Testis (tissue), 5 donors: ENCODE data around the gene MEMO1. TPM values are rescaled to one million over a fixed set of nuclear protein-coding genes. Genes with fewer than 3 reads are reported as not detected.
"Not testable (repeated sequence)": the region's sequence is repeated elsewhere in the genome, so short reads cannot be mapped to it uniquely, and the experiment has no call there.

ENCODE experiments used
- DNase-seq: peaks from one replicate; pipeline ENCODE4 v3.0.0-alpha.2; 2019
- H3K27ac ChIP-seq, 2 donors: fragments of 200-600 bp; sonication (generic); one replicate each; pipeline ENCODE4 v1.5.1; 2019
- H3K27me3 ChIP-seq: fragments of 200-600 bp; sonication (generic); one replicate; pipeline ENCODE4 v1.5.1; 2019
- H3K36me3 ChIP-seq: fragments of 200-600 bp; sonication (generic); one replicate; pipeline ENCODE4 v1.5.1; 2017; ENCODE audit warnings: low read depth; ENCODE audit errors: missing control alignments
- H3K4me1 ChIP-seq: fragments of 200-600 bp; sonication (generic); one replicate; pipeline ENCODE4 v1.5.1; 2019
- H3K4me3 ChIP-seq, 2 donors: fragments of 200-600 bp; sonication (generic); one replicate each; pipeline ENCODE4 v1.5.1; 2017 to 2019
- H3K9me3 ChIP-seq: fragments of 200-600 bp; sonication (generic); one replicate; pipeline ENCODE4 v1.5.1; 2017
- POLR2A ChIP-seq: fragments of 450-650 bp; IDR thresholded peaks from one replicate; pipeline ENCODE4 v1.6.1; 2017; ENCODE audit warnings: antibody characterized with exemption, mild to moderate bottlenecking, moderate library complexity
- WGBS, 2 donors: methylation state at CpG; one replicate each; pipeline ENCODE4 v1.1.5; 2018; 5-methylcytosine and 5-hydroxymethylcytosine counted together
- intact Hi-C: fragments of 100-400 bp; cut with DNase I; formaldehyde crosslinking; loops from one replicate; pipeline ENCODE4 v1.15.1; 2023; ENCODE audit warnings: low total_unique reads
- long read RNA-seq, 2 donors: transcript quantifications; one replicate each; lab custom pipeline, GENCODE V29; 2026
- polyA plus RNA-seq: library from polyadenylated mRNA; stranded (reverse); fragments of 350-450 nt; fragmentation: Illumina TruSeq; extraction: RNeasy Lipid Tissue Mini Kit (QIAGEN cat#74804); gene quantifications from one replicate; pipeline ENCODE4 v1.2.3, GENCODE V29; 2014; ENCODE audit warnings: low read depth, low replicate concordance; ENCODE audit not compliant: insufficient read depth
- total RNA-seq, 2 donors: library from RNA; depleted of rRNA; stranded (reverse); fragments of >200 nt; gene quantifications; one replicate each; pipeline ENCODE4 v1.2.3, GENCODE V29; 2016
- TF ChIP-seq, protein P1 (sequence below), 3 experiments: fragments of 450-650 bp in 2 of 3; fragments of 200-600 bp in 1 of 3; sonication (generic) in 1 of 3; IDR thresholded peaks; one replicate each; pipeline ENCODE4 v1.5.1; 2016 to 2019; ENCODE audit warnings: antibody characterized with exemption in 3 of 3, mild to moderate bottlenecking in 2 of 3, moderate library complexity in 1 of 3

Gene MEMO1
- total RNA-seq (10 to 100 TPM; 59.9 to 61.1 TPM), polyA plus RNA-seq (167 TPM)
- long read RNA-seq, donor 1, full-length matches to known transcripts: 12 of 12 reads
- long read RNA-seq, donor 1, partial matches to known transcripts: 0 of 12 reads
- long read RNA-seq, donor 1, other reads (novel, unspliced or antisense): 0 of 12 reads
- long read RNA-seq, donor 2, full-length matches to known transcripts: 5 of 5 reads
- long read RNA-seq, donor 2, partial matches to known transcripts: 0 of 5 reads
- long read RNA-seq, donor 2, other reads (novel, unspliced or antisense): 0 of 5 reads

DNA sequence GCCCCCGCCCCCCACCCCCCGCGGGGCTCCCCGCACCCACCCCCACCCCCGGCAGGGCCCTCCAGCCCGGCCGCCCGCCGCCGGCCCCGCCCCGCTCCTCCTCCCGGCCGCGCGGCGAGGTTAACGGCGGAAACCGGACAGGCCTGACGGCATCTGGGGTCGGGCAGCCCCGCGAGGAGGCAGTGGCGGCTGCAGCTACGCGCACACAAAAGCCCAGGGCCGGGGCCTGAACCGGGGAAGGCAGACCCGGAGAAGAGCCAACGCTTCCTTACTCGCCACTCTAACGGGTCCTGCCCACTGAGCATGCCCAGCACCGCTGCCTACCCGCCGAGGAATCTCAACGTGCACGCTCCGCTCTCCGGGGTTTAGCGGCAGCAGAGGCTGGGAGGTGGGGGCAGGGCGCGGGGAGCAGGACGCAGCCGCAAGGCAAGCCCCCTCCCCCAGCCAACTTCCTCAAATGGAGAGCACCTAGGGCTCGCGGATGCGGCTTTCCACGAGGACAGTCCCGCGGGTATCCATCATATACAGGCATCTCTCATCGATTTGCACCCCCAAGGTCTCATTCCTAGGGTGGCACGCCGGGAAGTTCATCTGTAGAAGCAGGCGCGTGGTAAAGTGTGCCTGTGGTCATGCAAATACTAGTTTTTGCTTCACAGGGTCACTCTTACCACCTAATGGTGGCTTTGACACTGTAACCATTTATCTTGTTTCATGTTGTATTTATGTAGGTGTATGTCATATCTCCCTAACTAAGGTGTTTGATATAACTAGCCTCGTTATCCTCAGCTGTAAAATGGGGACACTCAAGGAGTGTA is at the start of gene MEMO1:
Gene MEMO1, minus strand, starts transcription at position 339 of the 815 bp plus-strand sequence. CDS start 761 bp downstream, outside the sequence.
- Histone ChIP-seq H3K27me3 (no peaks in the 10 kb centered on the region), H3K36me3 (no peaks in the 10 kb centered on the region), H3K4me1 (peaks cover 18% of the 10 kb centered on the region), H3K9me3 (no peaks in the 10 kb centered on the region), H3K4me3 (peak within 1 kb of the TSS; percentile 77 to 80), H3K27ac (peak within 1 kb of the TSS; percentile 90 to 93)
- intact Hi-C loops: loop anchor here (10.0 kb wide), 1 partner anchor 54 kb away; the partner anchor contains the start of gene SPAST
- TF ChIP-seq, protein P1, sequence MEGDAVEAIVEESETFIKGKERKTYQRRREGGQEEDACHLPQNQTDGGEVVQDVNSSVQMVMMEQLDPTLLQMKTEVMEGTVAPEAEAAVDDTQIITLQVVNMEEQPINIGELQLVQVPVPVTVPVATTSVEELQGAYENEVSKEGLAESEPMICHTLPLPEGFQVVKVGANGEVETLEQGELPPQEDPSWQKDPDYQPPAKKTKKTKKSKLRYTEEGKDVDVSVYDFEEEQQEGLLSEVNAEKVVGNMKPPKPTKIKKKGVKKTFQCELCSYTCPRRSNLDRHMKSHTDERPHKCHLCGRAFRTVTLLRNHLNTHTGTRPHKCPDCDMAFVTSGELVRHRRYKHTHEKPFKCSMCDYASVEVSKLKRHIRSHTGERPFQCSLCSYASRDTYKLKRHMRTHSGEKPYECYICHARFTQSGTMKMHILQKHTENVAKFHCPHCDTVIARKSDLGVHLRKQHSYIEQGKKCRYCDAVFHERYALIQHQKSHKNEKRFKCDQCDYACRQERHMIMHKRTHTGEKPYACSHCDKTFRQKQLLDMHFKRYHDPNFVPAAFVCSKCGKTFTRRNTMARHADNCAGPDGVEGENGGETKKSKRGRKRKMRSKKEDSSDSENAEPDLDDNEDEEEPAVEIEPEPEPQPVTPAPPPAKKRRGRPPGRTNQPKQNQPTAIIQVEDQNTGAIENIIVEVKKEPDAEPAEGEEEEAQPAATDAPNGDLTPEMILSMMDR (IDR thresholded peaks at IDR 0.05): peak in 1 of 3 experiments; percentile 5
- no peak for TF ChIP-seq POLR2A
- DNase-seq: peak; percentile 94
- 0 to 1% methylated on average over 20 to 34 of the region's 57 CpGs for WGBS, 2 donors

DNA sequence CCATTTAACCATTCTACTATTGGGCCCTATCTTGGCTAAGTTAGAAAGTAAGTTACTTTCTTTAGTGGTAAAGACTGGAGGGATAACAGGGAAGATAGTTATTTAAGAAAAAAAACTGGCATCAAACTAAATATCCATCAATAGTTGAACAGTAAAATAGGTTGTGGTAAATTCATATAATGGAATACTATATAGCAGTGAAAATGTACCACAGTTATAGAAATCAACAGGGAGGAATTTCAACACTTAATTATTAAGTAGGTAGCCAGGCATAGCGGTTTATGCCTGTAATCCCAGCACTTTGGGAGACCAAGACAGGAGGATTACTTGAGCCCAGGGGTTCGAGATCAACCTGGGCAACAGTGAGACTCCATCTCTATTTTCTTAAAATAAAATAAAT is 49.5 kb upstream of the MEMO1 start:
- TF ChIP-seq, protein P1 (IDR thresholded peaks at IDR 0.05): no peak
- no peak for TF ChIP-seq POLR2A
- Histone ChIP-seq H3K36me3 (no peaks in the 10 kb centered on the region), H3K9me3 (no peaks in the 10 kb centered on the region), H3K27me3 (no peaks in the 10 kb centered on the region), H3K4me3 (no peak overlapping the region), H3K27ac (no peak overlapping the region), H3K4me1 (no peaks in the 10 kb centered on the region)
- DNase-seq: no peak
- 88 to 91% methylated on average over 2 of the region's 2 CpGs for WGBS, 2 donors
- intact Hi-C loops: loop anchor here (10.0 kb wide), 1 partner anchor 45 kb away; the partner anchor contains the start of gene MEMO1

DNA sequence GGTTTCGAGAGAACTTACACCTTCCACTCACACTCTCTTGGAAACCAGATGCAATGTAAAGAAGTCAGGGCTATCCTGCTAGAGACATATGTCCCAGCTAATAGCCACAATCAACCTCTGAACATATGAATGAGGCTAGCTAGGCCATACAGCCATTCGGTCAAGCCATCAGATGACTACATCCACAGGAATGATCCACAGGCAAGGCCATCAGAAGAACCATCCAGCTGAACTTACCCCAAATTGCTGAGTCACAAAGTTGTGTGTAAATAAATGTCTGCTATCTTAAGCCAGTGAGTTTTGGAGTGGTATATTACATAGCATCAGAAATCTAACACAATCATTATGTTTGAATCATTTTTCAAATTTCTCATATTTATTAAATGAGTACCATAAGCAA is 47.3 kb upstream of the MEMO1 start:
- Histone ChIP-seq H3K9me3 (no peaks in the 10 kb centered on the region), H3K27ac (no peak overlapping the region), H3K36me3 (no peaks in the 10 kb centered on the region), H3K4me1 (no peaks in the 10 kb centered on the region), H3K4me3 (no peak overlapping the region), H3K27me3 (no peaks in the 10 kb centered on the region)
- DNase-seq: no peak
- intact Hi-C loops: no loop called here
- TF ChIP-seq, protein P1 (IDR thresholded peaks at IDR 0.05): no peak
- WGBS, 2 donors: 85 to 94% methylated on average over 2 of the region's 2 CpGs

DNA sequence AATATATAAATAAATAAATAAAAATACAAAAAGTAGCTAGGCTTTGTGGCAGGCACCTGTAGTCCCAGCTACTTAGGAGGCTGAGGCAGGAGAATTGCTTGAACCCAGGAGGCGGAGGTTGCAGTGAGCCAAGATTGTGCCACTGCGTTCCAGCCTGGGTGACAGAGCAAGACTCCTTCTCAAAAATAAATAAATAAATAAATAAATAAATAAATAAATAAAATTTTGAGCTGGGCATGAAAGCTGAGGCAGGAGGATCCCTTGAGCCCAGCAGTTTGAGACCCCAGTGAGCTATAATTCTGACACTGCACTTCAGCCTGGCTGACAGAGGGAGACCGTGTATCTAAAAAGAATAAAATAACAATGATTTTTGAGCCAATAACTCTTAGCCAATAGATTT is 43.8 kb upstream of the MEMO1 start:
- H3K36me3 ChIP-seq, H3K4me1 ChIP-seq, H3K27ac ChIP-seq, DNase-seq, intact Hi-C loops, H3K4me3 ChIP-seq, H3K9me3 ChIP-seq, H3K27me3 ChIP-seq: not testable (repeated sequence)
- WGBS, 2 donors: 60 to 71% methylated on average over 3 of the region's 3 CpGs

DNA sequence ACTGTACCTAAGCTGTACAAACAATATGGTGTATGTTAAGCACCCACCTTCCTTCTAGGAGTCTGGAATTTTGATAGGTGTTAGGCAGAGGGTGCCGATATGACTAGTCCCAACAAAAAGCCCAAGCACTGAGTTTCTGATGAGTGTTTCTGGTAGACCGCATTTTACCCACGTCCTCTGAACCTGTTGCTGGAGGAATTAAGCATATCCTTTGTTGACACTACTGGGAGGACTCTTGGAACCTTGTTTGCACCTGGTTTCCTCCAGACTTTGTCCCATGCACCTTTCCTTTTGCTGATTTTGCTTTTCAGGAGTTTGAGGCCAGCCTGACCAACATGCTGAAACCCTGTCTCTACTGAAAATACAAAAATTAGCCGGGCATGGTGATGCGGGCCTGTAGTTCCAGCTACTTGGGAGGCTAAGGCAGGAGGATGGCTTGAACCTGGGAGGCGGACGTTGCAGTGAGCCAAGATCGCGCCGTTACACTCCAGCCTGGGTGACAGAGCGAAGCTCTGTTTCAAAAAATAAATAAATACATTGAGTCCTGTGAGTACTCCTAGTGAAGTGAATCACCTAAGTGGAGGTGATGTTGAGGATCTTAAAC is 41.1 kb upstream of the MEMO1 start:
- Histone ChIP-seq H3K27ac (no peak overlapping the region), H3K36me3 (no peaks in the 10 kb centered on the region), H3K9me3 (no peaks in the 10 kb centered on the region), H3K4me3 (no peak overlapping the region), H3K27me3 (no peaks in the 10 kb centered on the region), H3K4me1 (no peaks in the 10 kb centered on the region)
- intact Hi-C loops: no loop called here
- TF ChIP-seq POLR2A: no peak
- TF ChIP-seq, protein P1 (IDR thresholded peaks at IDR 0.05): no peak
- no peak for DNase-seq
- 91 to 92% methylated on average over 11 of the region's 11 CpGs for WGBS, 2 donors
